Brain microvascular endothelial cell (primary cell): ENCODE results near the gene SLC9A1.

Experiments used
- DNase-seq: peaks from one replicate; pipeline ENCODE4 v3.0.0-alpha.2; 2020
- H3K27ac ChIP-seq: fragments of 250-450 bp; sonication (Bioruptor Pico); 2 replicates; pipeline ENCODE4 v1.5.1; 2020; ENCODE audit warnings: mild to moderate bottlenecking, moderate library complexity
- H3K27me3 ChIP-seq: fragments of 250-450 bp; sonication (Bioruptor Pico); replicated peaks from 2 replicates; pipeline ENCODE4 v1.5.1; 2020; ENCODE audit warnings: mild to moderate bottlenecking
- H3K36me3 ChIP-seq: fragments of 250-450 bp; sonication (Bioruptor Pico); replicated peaks from 2 replicates; pipeline ENCODE4 v1.5.1; 2020; ENCODE audit warnings: mild to moderate bottlenecking
- H3K4me3 ChIP-seq: 2 replicates; pipeline ENCODE4 v1.5.1; 2011; ENCODE audit warnings: low read depth, mild to moderate bottlenecking, control low read depth, low read length, moderate library complexity
- CTCF ChIP-seq: IDR thresholded peaks from 2 replicates; pipeline ENCODE4 v1.5.1; 2011; ENCODE audit warnings: low read depth, mild to moderate bottlenecking, moderate library complexity, low read length, control low read depth, inconsistent platforms; ENCODE audit errors: missing control alignments
- in situ Hi-C: cut with HindIII; loops from 2 replicates; pipeline ENCODE4 v1.10.0; 2017; ENCODE audit warnings: low sequenced_read_pairs, low pct_ligation_motif_present

The SLC9A1 gene

GRCh38 chr1:27166351-27166802, 11.5 kb upstream of the SLC9A1 start:
- H3K27ac ChIP-seq = no peak overlapping the region
- H3K27me3 ChIP-seq = no peaks in the 10 kb centered on the region
- DNase-seq = no peak
- in situ Hi-C loops = no loop called here
- TF ChIP-seq CTCF = no peak
- no peak overlapping the region for H3K4me3 ChIP-seq
- H3K36me3 ChIP-seq = no peaks in the 10 kb centered on the region

- Histone ChIP-seq H3K27me3 (no peaks in the 10 kb centered on the region), H3K27ac (no peak overlapping the region), H3K36me3 (no peaks in the 10 kb centered on the region), H3K4me3 (no peak overlapping the region)
- no peak for DNase-seq
- no peak for TF ChIP-seq CTCF
- in situ Hi-C loops = no loop called here
Observed at GRCh38 chr1:27163093-27163492, 8.2 kb upstream of the SLC9A1 start.

- no peak overlapping the region for H3K27ac ChIP-seq
- TF ChIP-seq CTCF = no peak
- DNase-seq = no peak
- no peaks in the 10 kb centered on the region for H3K27me3 ChIP-seq
- in situ Hi-C loops = no loop called here
- H3K36me3 ChIP-seq = no peaks in the 10 kb centered on the region
- H3K4me3 ChIP-seq = no peak overlapping the region
Observed at GRCh38 chr1:27162090-27162489, 7.2 kb upstream of the SLC9A1 start.

GRCh38 chr1:27161594-27161993, 6.7 kb upstream of the SLC9A1 start:
- in situ Hi-C loops = no loop called here
- H3K27ac ChIP-seq = no peak overlapping the region
- no peak for TF ChIP-seq CTCF
- no peak for DNase-seq
- no peaks in the 10 kb centered on the region for H3K36me3 ChIP-seq
- H3K27me3 ChIP-seq = no peaks in the 10 kb centered on the region
- no peak overlapping the region for H3K4me3 ChIP-seq

GRCh38 chr1:27157194-27157593, 2.3 kb upstream of the SLC9A1 start:
- in situ Hi-C loops = no loop called here
- H3K27ac ChIP-seq = no peak overlapping the region
- no peak overlapping the region for H3K4me3 ChIP-seq
- no peaks in the 10 kb centered on the region for H3K27me3 ChIP-seq
- DNase-seq = no peak
- TF ChIP-seq CTCF = no peak
- H3K36me3 ChIP-seq = no peaks in the 10 kb centered on the region

GRCh38 chr1:27154469-27154990, 395 bp downstream of the SLC9A1 start:
- H3K27me3 ChIP-seq = no peaks in the 10 kb centered on the region
- peak overlapping the region; percentile 70 for H3K27ac ChIP-seq
- in situ Hi-C loops = no loop called here
- TF ChIP-seq CTCF = no peak
- H3K36me3 ChIP-seq = no peaks in the 10 kb centered on the region
- H3K4me3 ChIP-seq = peak overlapping the region; percentile 71
- no peak for DNase-seq
